HG03571 (cell line): ENCODE data around the gene NKTR.
A peak's percentile ranks its signal among the peaks of the same experiment; 100 is the strongest.
"Not testable (repeated sequence)": the region's sequence is repeated elsewhere in the genome, so short reads cannot be mapped to it uniquely, and the experiment has no call there.

ENCODE experiments used
- ATAC-seq: cut with Tn5 transposase; IDR thresholded peaks from one replicate; pipeline ENCODE4 v1.9.1; 2021; ENCODE audit not compliant: unreplicated experiment

Gene NKTR

GRCh38 chr3:42600111-42600957, at the start of gene NKTR:
TSS of gene NKTR (plus strand) at chr3:42600686. CDS start at chr3:42601007, 321 bp downstream.
- peak; percentile 84 for ATAC-seq

- ATAC-seq = no peak
Observed at GRCh38 chr3:42552830-42553229, 47.7 kb upstream of the NKTR start.

- peak; percentile 94 for ATAC-seq
Observed at GRCh38 chr3:42556089-42556632, 44.3 kb upstream of the NKTR start.

- not testable (repeated sequence) for ATAC-seq
Observed at GRCh38 chr3:42556817-42557216, 43.7 kb upstream of the NKTR start.

GRCh38 chr3:42557854-42558253, 42.6 kb upstream of the NKTR start:
- ATAC-seq = no peak

GRCh38 chr3:42562047-42562907, 38.2 kb upstream of the NKTR start:
- ATAC-seq = no peak

- ATAC-seq = no peak
Observed at GRCh38 chr3:42569593-42570142, 30.8 kb upstream of the NKTR start.

GRCh38 chr3:42572278-42572677, 28.2 kb upstream of the NKTR start:
- ATAC-seq = no peak

GRCh38 chr3:42575137-42575741, 25.2 kb upstream of the NKTR start:
- ATAC-seq = no peak

GRCh38 chr3:42578054-42578453, 22.4 kb upstream of the NKTR start:
- ATAC-seq = no peak

- ATAC-seq = not testable (repeated sequence)
Observed at GRCh38 chr3:42579346-42579745, 21.1 kb upstream of the NKTR start.

- no peak for ATAC-seq
Observed at GRCh38 chr3:42581400-42581708, 19.1 kb upstream of the NKTR start.

- ATAC-seq = peak; percentile 88
Observed at GRCh38 chr3:42581709-42582473, 18.6 kb upstream of the NKTR start, which contains the start of gene SEC22C. TSS of gene SEC22C (minus strand) at chr3:42581967. CDS start at chr3:42569046, 12,921 bp downstream.

GRCh38 chr3:42582474-42583070, 17.9 kb upstream of the NKTR start:
- ATAC-seq = no peak

- no peak for ATAC-seq
Observed at GRCh38 chr3:42588625-42589024, 11.9 kb upstream of the NKTR start.

GRCh38 chr3:42589382-42590109, 10.9 kb upstream of the NKTR start:
- ATAC-seq = no peak

GRCh38 chr3:42590989-42591756, 9.3 kb upstream of the NKTR start:
- no peak for ATAC-seq

- ATAC-seq = no peak
Observed at GRCh38 chr3:42591811-42592210, 8.7 kb upstream of the NKTR start.
